BLaER1 treated with 17β-estradiol and CSF1 and Interleukin-3, amounts not matched to agents 10 nM and 100 nM (cell line): Measurements from ENCODE around the gene CFAP57.
A peak's percentile ranks its signal among the peaks of the same experiment; 100 is the strongest.

Source experiments
- H3K27ac ChIP-seq, 11 experiments: shearing (Covaris generic); formaldehyde crosslinking; 2 replicates each; pipeline ENCODE4 v1.8.1; 2022
- H3K27me3 ChIP-seq, 11 experiments: shearing (Covaris generic); formaldehyde crosslinking; 2 replicates each; pipeline ENCODE4 v1.8.1; 2022
- H3K36me3 ChIP-seq, 11 experiments: shearing (Covaris generic); formaldehyde crosslinking; 2 replicates each; pipeline ENCODE4 v1.8.1; 2022
- H3K4me1 ChIP-seq, 10 experiments: shearing (Covaris generic); formaldehyde crosslinking; 2 replicates each; pipeline ENCODE4 v1.8.1; 2022
- H3K4me2 ChIP-seq, 11 experiments: shearing (Covaris generic); formaldehyde crosslinking; 2 replicates each; pipeline ENCODE4 v1.8.1; 2022
- H3K4me3 ChIP-seq, 10 experiments: shearing (Covaris generic); formaldehyde crosslinking; 2 replicates each; pipeline ENCODE4 v1.8.1; 2022
- H3K9ac ChIP-seq, 11 experiments: shearing (Covaris generic); formaldehyde crosslinking; 2 replicates each; pipeline ENCODE4 v1.8.1; 2022
- H3K9me3 ChIP-seq, 11 experiments: shearing (Covaris generic); formaldehyde crosslinking; replicated peaks in 1 of 11; 2 replicates each; pipeline ENCODE4 v1.8.1; 2022
- H4K20me1 ChIP-seq, 11 experiments: shearing (Covaris generic); formaldehyde crosslinking; 2 replicates each; pipeline ENCODE4 v1.8.1; 2022
- Cebpa-rat ChIP-seq, 11 experiments: shearing (Covaris generic); IDR thresholded peaks; 2 replicates each; pipeline ENCODE4 v1.8.1; 2022

Gene CFAP57

GRCh38 chr1:43292679-43293078 lies 120.5 kb downstream of the CFAP57 start:
- H3K27me3 ChIP-seq: no peaks in the 10 kb centered on the region
- no peaks in the 10 kb centered on the region for H3K36me3 ChIP-seq
- no peak for TF ChIP-seq Cebpa-rat (IDR thresholded peaks at IDR 0.05)
- no peak overlapping the region for H3K9ac ChIP-seq
- H3K9me3 ChIP-seq: no peaks in the 10 kb centered on the region
- H3K4me3 ChIP-seq: no peak overlapping the region
- peak overlapping the region in 7 of 11 experiments; percentile 4 to 32 (median 13); a peak in 6 of 22 replicates for H3K4me2 ChIP-seq
- no peak overlapping the region; a peak in 1 of 22 replicates for H3K27ac ChIP-seq
- no peaks in the 10 kb centered on the region for H4K20me1 ChIP-seq
- H3K4me1 ChIP-seq: peaks cover 8 to 41% (median 22%) of the 10 kb centered on the region in 10 experiments; a peak in 19 of 20 replicates

DNA sequence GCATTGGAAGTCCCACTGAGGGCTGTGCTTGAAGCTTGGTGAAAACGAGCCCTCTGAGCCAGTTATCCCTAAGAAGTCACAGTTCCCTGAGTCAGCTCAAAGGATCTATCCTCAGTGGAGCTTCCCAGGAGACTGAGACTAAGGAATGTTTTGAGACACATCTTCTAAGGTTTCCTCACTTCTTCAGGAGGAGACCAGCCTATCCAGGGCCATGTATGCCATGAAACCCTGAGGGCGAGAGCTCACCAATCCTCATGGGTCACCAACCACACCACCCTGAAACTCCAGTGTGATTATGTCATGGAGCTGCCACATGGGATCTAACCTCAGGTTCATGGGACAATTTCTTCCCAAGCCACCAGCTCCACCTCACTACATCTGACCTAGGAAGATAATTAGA lies 121.0 kb downstream of the CFAP57 start:
- Histone ChIP-seq H3K4me1 (peaks cover 8 to 41% (median 22%) of the 10 kb centered on the region in 10 experiments; a peak in 19 of 20 replicates), H4K20me1 (no peaks in the 10 kb centered on the region), H3K9me3 (no peaks in the 10 kb centered on the region), H3K4me2 (peak overlapping the region in 7 of 11 experiments; percentile 4 to 32 (median 13); a peak in 5 of 22 replicates), H3K27me3 (no peaks in the 10 kb centered on the region), H3K9ac (no peak overlapping the region), H3K4me3 (no peak overlapping the region), H3K36me3 (no peaks in the 10 kb centered on the region), H3K27ac (no peak overlapping the region; a peak in 1 of 22 replicates)
- no peak for TF ChIP-seq Cebpa-rat (IDR thresholded peaks at IDR 0.05)

DNA sequence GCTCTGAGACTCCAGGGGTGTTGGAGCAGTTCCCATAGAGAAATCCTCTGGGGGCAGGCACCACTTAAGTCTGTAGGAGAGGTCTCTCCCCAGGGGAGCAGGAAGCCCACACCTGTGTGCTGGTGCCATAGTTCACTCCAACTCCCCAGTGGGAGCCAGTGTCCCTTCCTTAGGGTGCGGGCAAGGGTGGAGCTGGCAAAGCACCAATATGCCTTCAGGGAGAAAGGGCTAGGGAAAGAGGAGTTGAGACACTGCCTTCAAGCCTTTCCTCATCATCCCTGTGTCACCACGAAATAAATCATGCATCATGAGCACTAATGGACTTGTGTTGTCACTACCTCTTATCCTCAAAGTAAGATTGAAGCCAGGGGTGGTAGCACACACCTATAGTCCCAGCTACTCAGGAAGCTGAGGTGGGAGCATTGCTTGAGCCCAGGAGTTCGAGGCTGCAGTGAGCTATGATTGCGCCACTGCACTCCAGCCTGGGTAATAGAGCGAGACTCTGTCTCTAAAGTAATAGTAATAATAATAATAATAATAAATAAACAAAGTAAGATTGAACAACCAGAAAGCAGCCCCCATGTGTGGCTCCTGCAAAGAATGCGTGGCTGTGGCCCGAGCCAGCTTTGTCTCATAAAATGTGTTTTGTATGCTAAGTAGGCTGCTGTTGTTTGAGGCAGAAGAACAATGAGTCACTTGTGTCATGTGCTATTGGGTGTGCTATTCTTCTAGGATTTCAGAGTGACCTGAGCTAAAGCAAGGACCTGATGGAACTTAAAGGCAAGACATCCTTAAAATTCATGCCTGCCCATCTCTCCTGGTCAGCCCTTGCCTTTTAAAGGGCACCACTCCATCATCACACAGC lies 122.0 kb downstream of the CFAP57 start:
- no peaks in the 10 kb centered on the region for H3K9me3 ChIP-seq
- H3K4me2 ChIP-seq: peak overlapping the region in 4 of 11 experiments; percentile 1 to 54 (median 22); a peak in 5 of 22 replicates

DNA sequence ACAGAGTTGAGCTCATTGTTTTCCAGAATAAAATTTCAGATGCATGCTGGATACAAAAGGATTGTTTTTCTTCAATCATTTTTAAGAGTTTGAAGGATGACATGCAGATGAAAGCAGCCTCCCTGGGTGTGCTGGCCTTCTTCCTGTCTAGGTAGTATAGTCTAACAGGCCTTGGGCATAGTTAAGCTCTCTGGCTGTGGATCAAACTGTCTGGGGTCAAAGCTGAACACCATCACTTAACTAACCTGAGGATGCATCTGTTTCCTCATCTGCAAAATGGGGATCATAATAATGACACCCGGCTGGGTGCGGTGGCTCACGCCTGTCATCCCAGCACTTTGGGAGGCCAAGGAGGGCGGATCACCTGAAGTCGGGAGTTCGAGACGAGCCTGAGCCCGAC lies 122.6 kb downstream of the CFAP57 start:
- Histone ChIP-seq H3K36me3 (no peaks in the 10 kb centered on the region), H3K4me2 (peak overlapping the region in 7 of 11 experiments; percentile 1 to 54 (median 27); a peak in 9 of 22 replicates), H3K9ac (no peak overlapping the region), H4K20me1 (no peaks in the 10 kb centered on the region), H3K27me3 (no peaks in the 10 kb centered on the region), H3K27ac (no peak overlapping the region), H3K4me3 (no peak overlapping the region), H3K4me1 (peaks cover 9 to 42% (median 24%) of the 10 kb centered on the region in 10 experiments), H3K9me3 (no peaks in the 10 kb centered on the region)
- TF ChIP-seq Cebpa-rat (IDR thresholded peaks at IDR 0.05): no peak

More for the DNA sequence above, 122.0 kb downstream of the CFAP57 start:
- Histone ChIP-seq H4K20me1 (no peaks in the 10 kb centered on the region), H3K36me3 (no peaks in the 10 kb centered on the region), H3K27me3 (no peaks in the 10 kb centered on the region), H3K4me3 (no peak overlapping the region), H3K4me1 (peaks cover 8 to 41% (median 22%) of the 10 kb centered on the region in 10 experiments; a peak in 19 of 20 replicates), H3K27ac (no peak overlapping the region), H3K9ac (no peak overlapping the region; a peak in 1 of 22 replicates)
- TF ChIP-seq Cebpa-rat (IDR thresholded peaks at IDR 0.05): no peak

DNA sequence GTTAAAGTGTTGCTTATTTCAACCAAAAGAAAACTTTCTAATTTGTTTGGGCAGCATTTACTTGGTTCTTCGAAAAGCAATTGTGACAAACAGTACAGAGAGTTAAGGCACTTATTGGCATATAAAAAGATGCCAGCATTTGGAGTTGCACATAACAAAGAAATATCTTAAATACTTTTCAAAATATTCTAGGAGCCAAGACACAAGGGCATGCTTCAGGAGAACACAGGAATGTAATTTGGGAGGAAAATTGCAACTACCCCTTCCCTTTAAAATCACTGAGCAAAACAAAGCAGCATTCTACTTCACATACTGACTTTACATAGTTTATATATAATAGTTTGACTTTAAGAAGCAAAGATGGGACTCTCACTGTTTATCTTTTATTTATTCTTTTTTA lies 124.1 kb downstream of the CFAP57 start:
- H3K4me1 ChIP-seq: peaks cover 23 to 57% (median 39%) of the 10 kb centered on the region in 10 experiments
- TF ChIP-seq Cebpa-rat (IDR thresholded peaks at IDR 0.05): no peak
- H3K27ac ChIP-seq: no peak overlapping the region
- H3K4me3 ChIP-seq: no peak overlapping the region
- H3K4me2 ChIP-seq: peak overlapping the region in 1 of 11 experiments; percentile 43; a peak in 1 of 22 replicates
- H3K9ac ChIP-seq: no peak overlapping the region
- H3K36me3 ChIP-seq: no peaks in the 10 kb centered on the region
- no peaks in the 10 kb centered on the region for H3K27me3 ChIP-seq
- no peaks in the 10 kb centered on the region for H3K9me3 ChIP-seq
- no peaks in the 10 kb centered on the region for H4K20me1 ChIP-seq

- H4K20me1 ChIP-seq: no peaks in the 10 kb centered on the region
- H3K27ac ChIP-seq: no peak overlapping the region
- no peaks in the 10 kb centered on the region for H3K27me3 ChIP-seq
- no peaks in the 10 kb centered on the region for H3K9me3 ChIP-seq
- no peak for TF ChIP-seq Cebpa-rat (IDR thresholded peaks at IDR 0.05)
- H3K4me3 ChIP-seq: no peak overlapping the region
- no peaks in the 10 kb centered on the region for H3K36me3 ChIP-seq
- H3K4me2 ChIP-seq: no peak overlapping the region
- no peak overlapping the region for H3K9ac ChIP-seq
- H3K4me1 ChIP-seq: peaks cover 24 to 62% (median 35%) of the 10 kb centered on the region in 10 experiments
These were observed 125.9 kb downstream of the CFAP57 start for GRCh38 chr1:43298055-43298454.

DNA sequence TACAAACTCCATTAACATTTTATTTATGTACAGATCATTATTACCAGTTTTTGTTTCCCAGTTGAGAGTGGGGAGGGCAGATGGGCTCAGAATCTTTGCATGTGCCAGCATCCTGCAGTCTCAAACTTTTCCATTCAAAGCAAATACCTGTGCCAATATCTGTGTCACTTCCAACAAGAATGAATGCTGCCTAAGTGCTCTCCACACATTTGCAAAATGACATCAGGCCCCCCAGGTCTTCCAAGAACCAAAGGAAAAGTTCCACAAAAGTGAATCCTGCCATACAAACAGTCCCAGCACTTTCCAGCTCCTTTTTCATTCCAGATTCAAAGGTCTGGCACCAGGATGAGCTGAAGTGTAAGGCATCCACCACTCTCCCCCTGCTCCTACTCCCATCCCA lies 127.0 kb downstream of the CFAP57 start:
- H3K9me3 ChIP-seq: no peaks in the 10 kb centered on the region
- TF ChIP-seq Cebpa-rat (IDR thresholded peaks at IDR 0.05): no peak
- no peaks in the 10 kb centered on the region for H3K27me3 ChIP-seq
- H3K36me3 ChIP-seq: no peaks in the 10 kb centered on the region
- H3K4me1 ChIP-seq: peaks cover 24 to 55% (median 33%) of the 10 kb centered on the region in 10 experiments
- no peak overlapping the region for H3K4me3 ChIP-seq
- H3K4me2 ChIP-seq: no peak overlapping the region
- no peak overlapping the region for H3K9ac ChIP-seq
- H3K27ac ChIP-seq: no peak overlapping the region
- no peaks in the 10 kb centered on the region for H4K20me1 ChIP-seq

DNA sequence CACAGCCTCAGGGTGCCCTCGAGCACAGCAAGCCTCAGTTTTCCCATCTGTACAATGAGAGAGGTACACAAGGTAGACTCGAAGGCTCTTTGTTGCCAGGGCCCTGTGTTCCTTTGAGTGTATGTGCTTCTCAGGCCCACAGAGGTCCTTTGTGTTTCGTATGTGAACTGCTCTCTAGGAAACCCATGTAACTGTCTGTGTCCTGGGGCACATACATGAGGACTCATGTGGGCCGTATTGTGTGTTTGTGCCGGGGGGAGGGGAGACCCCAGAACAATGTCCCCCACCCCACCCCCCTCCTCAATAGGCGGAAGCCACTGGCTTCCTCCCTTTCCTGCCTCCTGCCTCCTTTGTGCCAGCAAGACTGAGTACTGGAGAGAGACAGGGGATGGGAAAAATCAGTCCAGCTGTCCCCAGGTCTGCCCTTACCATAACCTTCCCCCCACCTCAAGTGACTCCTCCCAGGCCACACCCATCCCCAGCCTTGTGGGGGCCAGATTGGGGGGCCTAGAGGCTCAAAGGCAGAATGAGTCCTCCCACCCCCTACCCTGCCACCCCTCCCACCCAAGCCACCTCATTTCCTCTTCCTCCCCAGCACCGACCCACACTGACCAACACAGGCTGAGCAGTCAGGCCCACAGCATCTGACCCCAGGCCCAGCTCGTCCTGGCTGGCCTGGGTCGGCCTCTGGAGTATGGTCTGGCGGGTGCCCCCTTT lies 128.4 kb downstream of the CFAP57 start, which contains the start of gene TIE1:
Gene TIE1, plus strand, starts transcription at position 605 of the 717 bp plus-strand sequence. Its CDS starts 90 bp downstream, at position 695.
- Histone ChIP-seq H3K4me1 (peaks cover 18 to 48% (median 34%) of the 10 kb centered on the region in 10 experiments), H3K9me3 (no peaks in the 10 kb centered on the region), H3K4me2 (peak within 1 kb of the TSS; percentile 62 to 82 (median 78)), H3K27ac (peak within 1 kb of the TSS in 10 of 11 experiments; percentile 42 to 76 (median 66); a peak in 19 of 22 replicates), H3K9ac (peak within 1 kb of the TSS in 10 of 11 experiments; percentile 29 to 64 (median 56); a peak in 13 of 22 replicates), H3K36me3 (peaks cover 0 to 8% (median 0%) of the 10 kb centered on the region in 11 experiments; a peak in 2 of 22 replicates), H3K27me3 (no peaks in the 10 kb centered on the region), H4K20me1 (no peaks in the 10 kb centered on the region), H3K4me3 (peak within 1 kb of the TSS in 4 of 10 experiments; percentile 47 to 61 (median 50); a peak in 6 of 20 replicates)
- TF ChIP-seq Cebpa-rat (IDR thresholded peaks at IDR 0.05): no peak

DNA sequence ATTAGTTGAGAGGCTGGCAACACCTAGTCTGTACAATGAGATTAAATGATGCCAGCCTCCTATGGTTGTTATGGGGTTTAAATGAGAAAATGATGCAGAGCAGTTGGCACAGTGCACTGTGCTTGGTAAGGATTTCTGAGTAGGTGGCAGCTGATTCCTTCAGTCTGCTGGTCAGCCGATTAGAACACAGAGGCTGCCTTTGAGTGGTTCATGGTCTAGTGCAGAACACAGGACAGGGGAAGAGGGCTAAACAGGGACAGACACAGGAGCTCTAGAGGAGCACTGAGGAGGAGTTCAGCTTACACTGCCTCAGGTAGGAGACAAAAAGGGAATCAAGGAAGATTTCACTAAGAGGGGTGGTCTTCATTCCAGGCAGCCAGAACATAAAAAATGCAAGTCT lies 130.1 kb downstream of the CFAP57 start:
- Histone ChIP-seq H3K27me3 (no peaks in the 10 kb centered on the region), H3K27ac (no peak overlapping the region)
- TF ChIP-seq Cebpa-rat (IDR thresholded peaks at IDR 0.05): no peak

More for the DNA sequence above, 130.1 kb downstream of the CFAP57 start:
- Histone ChIP-seq H3K9me3 (no peaks in the 10 kb centered on the region), H3K4me3 (no peak overlapping the region), H3K36me3 (peaks cover 0 to 12% (median 0%) of the 10 kb centered on the region in 11 experiments; a peak in 2 of 22 replicates), H3K9ac (no peak overlapping the region; a peak in 1 of 22 replicates), H4K20me1 (no peaks in the 10 kb centered on the region), H3K4me2 (peak overlapping the region in 4 of 11 experiments; percentile 80 to 82 (median 80); a peak in 6 of 22 replicates), H3K4me1 (peaks cover 11 to 51% (median 32%) of the 10 kb centered on the region in 10 experiments)
